Frontal cortex (tissue), 4 donors: ENCODE results near the gene EFCAB14. TPM values are rescaled to one million over a fixed set of nuclear protein-coding genes. Genes with fewer than 3 reads are reported as not detected.
"Not testable (repeated sequence)": the region's sequence is repeated elsewhere in the genome, so short reads cannot be mapped to it uniquely, and the experiment has no call there.

Source experiments
- DNase-seq, 2 donors: peaks; one replicate each; pipeline ENCODE4 v3.0.0; 2012; ENCODE audit warnings: low spot score in 2 of 2
- FAIRE-seq: peaks from 2 replicates; lab custom pipeline; 2012; peaks lifted over from hg19 to GRCh38; lab: Jason Lieb, UNC
- total RNA-seq: library from RNA; depleted of rRNA; stranded (reverse); fragments of >200 nt; gene quantifications from one replicate; pipeline ENCODE4 v1.2.3, GENCODE V29; 2014
- donor health status: control.
- donor health status: control.
- donor health status: control.

The EFCAB14 gene
- total RNA-seq, result 11.0 TPM

- no peak for FAIRE-seq
- peak; percentile 93 to 94 for DNase-seq
Observed at GRCh38 chr1:46718727-46719622, at the start of gene EFCAB14. Gene EFCAB14 (minus strand): TSS chr1:46719114. CDS start chr1:46718087, 1,027 bp downstream.

DNA sequence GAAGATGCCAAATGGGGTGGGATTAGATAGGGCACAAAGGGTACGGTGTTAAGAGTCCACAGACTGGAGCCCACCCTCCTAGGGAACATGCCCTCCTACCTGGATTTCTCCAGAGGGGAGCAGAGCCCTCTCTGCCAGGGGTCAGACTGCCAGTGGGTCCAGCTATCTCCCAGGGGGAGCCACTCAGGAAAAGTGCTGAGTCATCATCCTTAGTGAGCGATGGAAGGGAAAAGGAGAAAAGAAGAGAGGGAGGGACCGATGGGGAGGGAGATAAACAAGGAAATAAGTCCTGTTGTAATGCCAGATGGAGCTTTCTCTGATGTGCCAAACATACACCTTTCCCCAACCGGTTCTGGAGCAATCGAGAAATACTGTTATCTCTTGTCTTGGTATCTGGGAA is 49.5 kb upstream of the EFCAB14 start:
- no peak for FAIRE-seq
- DNase-seq, result no peak

GRCh38 chr1:46767649-46768282 is 48.9 kb upstream of the EFCAB14 start:
- no peak for DNase-seq
- no peak for FAIRE-seq

DNA sequence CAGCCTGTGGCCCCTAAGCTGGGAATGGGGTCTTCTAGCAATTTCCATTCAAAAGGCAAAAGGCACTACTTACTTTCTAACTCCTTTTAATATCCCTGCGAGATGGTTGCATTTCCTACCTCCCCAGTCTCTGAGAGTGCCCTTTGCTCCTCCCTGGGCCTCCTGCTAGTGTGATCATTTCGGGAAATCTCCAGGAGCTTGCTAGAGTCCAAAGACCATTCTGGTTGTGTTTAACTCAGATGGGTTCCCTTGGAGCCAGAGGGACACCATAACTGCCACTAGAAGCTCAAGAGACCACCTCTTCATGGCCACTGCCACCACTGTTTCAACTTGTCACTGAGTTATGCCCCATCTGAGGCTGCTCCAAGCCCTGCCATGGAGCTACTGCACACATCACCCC is 45.5 kb upstream of the EFCAB14 start:
- DNase-seq, result no peak
- FAIRE-seq, result no peak

DNA sequence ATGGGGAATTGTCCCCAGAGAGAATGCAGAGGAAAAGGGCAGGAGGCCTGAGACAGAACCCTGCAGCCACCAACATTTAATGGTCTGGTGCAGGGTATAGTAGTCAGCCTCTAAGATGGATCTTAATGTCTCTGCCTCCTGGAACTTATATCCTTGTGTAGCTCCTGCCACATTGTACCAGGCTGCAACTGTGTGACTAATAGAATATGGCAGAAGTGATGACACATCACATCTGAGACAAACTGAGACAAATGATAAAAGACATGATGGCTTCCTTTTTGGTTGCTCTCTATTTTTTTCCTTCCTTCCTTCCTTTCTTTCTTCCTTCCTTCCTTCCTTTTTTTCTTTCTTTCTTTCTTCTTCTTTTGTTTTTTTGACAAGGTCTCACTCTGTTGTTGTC is 42.8 kb upstream of the EFCAB14 start:
- DNase-seq, result no peak
- FAIRE-seq, result no peak

GRCh38 chr1:46760558-46761166 is 41.7 kb upstream of the EFCAB14 start:
- DNase-seq, result no peak
- FAIRE-seq, result no peak

DNA sequence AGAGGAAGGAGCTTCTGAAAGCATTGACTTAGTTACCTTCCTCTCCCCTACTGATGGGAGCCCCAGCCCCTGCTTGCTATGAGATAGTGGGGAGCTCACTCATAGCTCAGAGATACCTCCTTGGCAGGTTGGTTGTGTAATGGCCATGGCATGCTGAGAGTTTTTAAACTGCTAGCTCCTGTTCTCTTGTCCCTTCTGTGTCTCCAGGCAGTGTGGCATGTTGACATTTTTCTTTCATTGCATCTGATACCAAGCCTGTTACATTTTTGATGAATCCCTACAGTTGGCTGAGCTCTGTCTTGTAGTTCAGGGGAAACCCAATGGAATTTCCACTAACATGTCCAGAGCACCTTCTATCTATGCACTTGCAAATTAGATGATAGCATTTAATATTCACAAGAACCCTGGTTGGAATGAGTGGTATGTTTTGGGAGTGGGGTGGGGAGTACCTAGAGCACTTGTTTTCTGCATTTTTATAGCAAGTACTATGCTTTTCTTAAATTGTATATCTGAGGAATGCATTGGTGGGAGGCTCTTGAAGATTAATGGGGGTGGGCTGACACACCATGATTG is 39.1 kb upstream of the EFCAB14 start:
- FAIRE-seq, result no peak

GRCh38 chr1:46757247-46757955 is 38.5 kb upstream of the EFCAB14 start:
- no peak for FAIRE-seq
- DNase-seq, result no peak

More for the DNA sequence above, 39.1 kb upstream of the EFCAB14 start:
- no peak for DNase-seq

- no peak for FAIRE-seq
- DNase-seq, result no peak
Observed at GRCh38 chr1:46755121-46755520, 36.2 kb upstream of the EFCAB14 start.

- not testable (repeated sequence) for DNase-seq, FAIRE-seq
Observed at GRCh38 chr1:46754707-46755106, 35.8 kb upstream of the EFCAB14 start.

GRCh38 chr1:46753985-46754384 is 35.1 kb upstream of the EFCAB14 start:
- no peak for DNase-seq
- FAIRE-seq, result no peak

GRCh38 chr1:46749921-46750404 is 31.0 kb upstream of the EFCAB14 start:
- DNase-seq (peak in 1 of 2 donors; percentile 10), FAIRE-seq (no peak)

- FAIRE-seq, result no peak
- no peak for DNase-seq
Observed at GRCh38 chr1:46749404-46749803, 30.5 kb upstream of the EFCAB14 start.

DNA sequence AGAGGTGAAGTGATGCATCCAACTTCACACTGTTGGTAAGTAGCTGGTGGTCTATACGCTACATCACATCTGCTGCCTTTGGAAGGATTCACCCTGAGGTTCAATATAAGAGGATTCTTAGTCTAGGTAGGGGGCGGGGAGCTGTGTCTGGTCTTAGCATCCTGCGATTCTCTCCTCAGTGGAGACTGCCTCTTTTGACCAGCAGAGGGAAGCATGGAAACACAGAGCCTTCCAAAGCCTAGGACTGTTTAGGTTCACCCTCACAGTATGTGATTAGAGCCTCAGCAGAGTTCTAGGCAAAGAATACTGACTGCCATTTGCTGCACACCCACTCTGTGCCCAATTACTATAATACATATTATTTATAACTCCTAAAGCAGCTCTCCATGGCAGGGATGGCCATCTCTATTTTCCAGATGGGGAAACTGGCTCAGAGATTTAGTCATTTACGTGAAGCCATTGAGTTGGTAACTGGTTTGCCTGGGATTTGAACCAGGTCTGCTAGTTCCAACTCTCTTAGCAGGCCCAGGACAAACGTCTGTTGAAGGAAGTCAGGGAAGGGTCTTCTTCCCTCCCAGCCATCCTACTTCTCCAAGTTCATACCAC is 28.9 kb upstream of the EFCAB14 start:
- FAIRE-seq, result no peak

GRCh38 chr1:46742069-46742468 is 23.2 kb upstream of the EFCAB14 start:
- no peak for FAIRE-seq
- DNase-seq, result no peak

More for the DNA sequence above, 28.9 kb upstream of the EFCAB14 start:
- peak in 1 of 2 donors; percentile 51 for DNase-seq

DNA sequence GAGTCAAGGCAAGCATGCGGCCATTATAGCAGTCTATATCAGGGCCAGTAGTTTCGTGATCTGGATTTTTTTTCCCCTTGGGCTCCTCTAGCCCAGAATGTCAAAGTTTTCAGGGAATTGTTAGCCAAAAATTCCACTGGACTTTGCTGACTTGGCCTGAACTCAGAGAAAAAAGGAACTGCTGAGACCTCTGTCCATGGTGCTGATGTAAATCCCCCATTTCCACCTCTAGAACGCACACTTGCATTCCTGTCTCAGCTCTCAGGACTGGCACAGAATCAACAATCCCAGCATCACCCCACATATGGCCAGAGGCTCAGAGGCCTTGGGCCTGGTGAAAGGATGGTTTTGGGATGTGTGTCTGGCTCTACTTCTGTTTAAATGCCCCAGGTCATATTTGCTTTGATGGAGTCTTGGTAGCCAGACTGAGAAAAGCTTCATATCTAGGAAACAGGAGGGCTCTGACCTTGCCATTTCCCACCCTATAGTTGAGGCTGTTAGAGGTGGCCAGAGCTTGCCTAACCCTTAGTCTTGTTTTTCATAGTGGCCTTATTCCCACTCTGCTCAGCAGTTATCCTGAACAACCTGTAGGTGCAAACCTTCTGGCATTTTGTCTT is 16.9 kb upstream of the EFCAB14 start:
- FAIRE-seq, result no peak
- DNase-seq, result no peak

GRCh38 chr1:46728327-46728873 is 9.5 kb upstream of the EFCAB14 start:
- not testable (repeated sequence) for DNase-seq, FAIRE-seq

DNA sequence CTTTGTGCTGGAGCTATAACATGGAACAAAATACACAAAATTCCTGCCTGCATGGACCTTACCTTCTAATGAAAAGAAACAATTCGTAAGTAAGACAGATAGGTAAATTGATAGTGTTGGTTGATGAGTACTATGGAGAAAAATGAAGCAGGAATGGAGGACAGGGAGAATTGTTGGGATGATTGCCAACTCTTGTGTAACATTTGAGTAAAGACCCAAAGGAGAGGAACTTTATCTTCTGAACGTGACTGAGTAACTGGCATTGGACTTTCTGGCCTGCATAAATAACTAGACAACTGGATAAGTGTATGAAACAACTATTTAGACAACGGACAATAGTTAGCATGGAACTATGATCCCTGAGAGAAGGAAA is 6.8 kb upstream of the EFCAB14 start:
- FAIRE-seq, result no peak

More for the DNA sequence above, 6.8 kb upstream of the EFCAB14 start:
- DNase-seq, result no peak
